GM13976 (cell line): ENCODE measurements around the gene SLC50A1.

Experiments
- DNase-seq: peaks from one replicate; pipeline ENCODE4 v3.0.0; 2012; ENCODE audit warnings: low spot score
- in situ Hi-C: fragments of 300-500 bp; cut with MboI; formaldehyde crosslinking; loops from one replicate; pipeline ENCODE4 v1.12.0; 2022; ENCODE audit warnings: low sequenced_read_pairs, mixed read lengths, inconsistent platforms; ENCODE audit not compliant: unreplicated experiment
- TF ChIP-seq, protein P1 (sequence below): IDR thresholded peaks from 2 replicates; pipeline ENCODE4 v1.5.1; 2012; ENCODE audit warnings: borderline replicate concordance, mild to moderate bottlenecking; ENCODE audit not compliant: insufficient read depth; ENCODE audit errors: extremely low read depth, missing control alignments, control extremely low read depth

The SLC50A1 gene

GRCh38 chr1:155170806-155171205, 35.2 kb downstream of the SLC50A1 start:
- in situ Hi-C loops = no loop called here
- no peak for DNase-seq
- TF ChIP-seq, protein P1, sequence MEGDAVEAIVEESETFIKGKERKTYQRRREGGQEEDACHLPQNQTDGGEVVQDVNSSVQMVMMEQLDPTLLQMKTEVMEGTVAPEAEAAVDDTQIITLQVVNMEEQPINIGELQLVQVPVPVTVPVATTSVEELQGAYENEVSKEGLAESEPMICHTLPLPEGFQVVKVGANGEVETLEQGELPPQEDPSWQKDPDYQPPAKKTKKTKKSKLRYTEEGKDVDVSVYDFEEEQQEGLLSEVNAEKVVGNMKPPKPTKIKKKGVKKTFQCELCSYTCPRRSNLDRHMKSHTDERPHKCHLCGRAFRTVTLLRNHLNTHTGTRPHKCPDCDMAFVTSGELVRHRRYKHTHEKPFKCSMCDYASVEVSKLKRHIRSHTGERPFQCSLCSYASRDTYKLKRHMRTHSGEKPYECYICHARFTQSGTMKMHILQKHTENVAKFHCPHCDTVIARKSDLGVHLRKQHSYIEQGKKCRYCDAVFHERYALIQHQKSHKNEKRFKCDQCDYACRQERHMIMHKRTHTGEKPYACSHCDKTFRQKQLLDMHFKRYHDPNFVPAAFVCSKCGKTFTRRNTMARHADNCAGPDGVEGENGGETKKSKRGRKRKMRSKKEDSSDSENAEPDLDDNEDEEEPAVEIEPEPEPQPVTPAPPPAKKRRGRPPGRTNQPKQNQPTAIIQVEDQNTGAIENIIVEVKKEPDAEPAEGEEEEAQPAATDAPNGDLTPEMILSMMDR = no peak

DNA sequence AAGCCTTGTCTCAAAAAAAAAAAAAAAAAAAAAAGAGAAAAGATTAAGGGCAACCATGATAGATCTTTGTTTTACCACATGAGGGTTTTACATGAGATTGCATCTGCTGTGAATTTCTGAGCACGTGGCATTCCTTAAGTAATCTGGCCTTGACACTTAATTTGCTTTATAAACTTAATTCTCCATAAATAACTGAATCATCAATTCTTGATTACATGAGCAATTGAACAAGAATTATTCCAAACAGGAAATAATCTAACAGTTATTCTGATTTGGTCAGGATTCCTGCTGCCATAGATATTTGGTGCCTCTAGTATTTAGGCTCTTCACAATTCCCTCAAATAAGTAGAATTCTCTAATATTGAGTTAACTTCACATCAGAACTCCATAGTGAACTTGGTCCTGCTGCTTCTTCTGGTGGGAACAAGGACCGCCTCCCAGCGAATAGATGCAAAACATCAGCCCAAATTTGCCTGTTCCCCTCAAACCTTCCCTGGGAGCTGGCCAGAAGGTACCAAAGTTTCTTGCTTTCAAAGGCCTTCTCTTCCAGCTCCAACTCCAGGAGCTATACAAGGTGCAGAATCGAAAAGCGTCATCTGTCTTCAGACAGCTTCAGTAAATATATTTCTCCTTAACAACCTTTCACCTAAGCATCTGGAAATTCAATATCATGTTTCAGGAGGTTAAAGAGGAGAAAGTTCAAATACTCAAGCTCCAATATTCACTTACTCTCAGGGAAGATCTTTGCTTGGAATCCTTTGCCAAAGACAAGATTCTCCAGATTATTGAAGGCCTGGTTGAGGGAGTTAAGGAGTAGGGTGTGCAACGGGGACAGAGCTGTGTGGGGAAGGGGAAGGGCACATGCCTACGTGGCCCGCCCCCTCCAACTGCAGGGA, 36.4 kb downstream of the SLC50A1 start:
- DNase-seq = no peak
- in situ Hi-C loops = no loop called here
- TF ChIP-seq, protein P1 = no peak

GRCh38 chr1:155172732-155173477, 37.3 kb downstream of the SLC50A1 start, which contains the start of gene KRTCAP2:
KRTCAP2 (minus strand) TSS chr1:155173304; CDS start chr1:155173224, 80 bp downstream.
- TF ChIP-seq, protein P1 = peak; percentile 97
- peak; percentile 98 for DNase-seq
- in situ Hi-C loops = no loop called here

- in situ Hi-C loops = no loop called here
- TF ChIP-seq, protein P1 = no peak
- peak; percentile 84 for DNase-seq
Observed at GRCh38 chr1:155173478-155174323, 38.0 kb downstream of the SLC50A1 start, which contains the start of gene TRIM46. TRIM46 (plus strand) TSS chr1:155173849; CDS start chr1:155173967, 118 bp downstream.

- TF ChIP-seq, protein P1 = no peak
- in situ Hi-C loops = no loop called here
- no peak for DNase-seq
Observed at GRCh38 chr1:155174324-155175280, 39.0 kb downstream of the SLC50A1 start.
